T-helper 2 cell (primary cell): ENCODE results near the gene AGFG2.
"Not testable (repeated sequence)": the region's sequence is repeated elsewhere in the genome, so short reads cannot be mapped to it uniquely, and the experiment has no call there.

Experiments
- DNase-seq, 5 experiments: peaks; one replicate each; pipeline versions ENCODE4 v3.0.0 to v3.0.0-alpha.2; 2012 to 2022

AGFG2 gene

GRCh38 chr7:100520138-100520537 is 18.9 kb upstream of the AGFG2 start:
- DNase-seq, result no peak

- no peak for DNase-seq
These were observed 17.9 kb upstream of the AGFG2 start for GRCh38 chr7:100521076-100521475.

- not testable (repeated sequence) for DNase-seq
These were observed 17.0 kb upstream of the AGFG2 start for GRCh38 chr7:100521909-100522593.

GRCh38 chr7:100523192-100523591 is 15.8 kb upstream of the AGFG2 start:
- not testable (repeated sequence) for DNase-seq

- not testable (repeated sequence) for DNase-seq
These were observed 10.7 kb upstream of the AGFG2 start for GRCh38 chr7:100528108-100528866.

- DNase-seq, result no peak
These were observed 6.6 kb upstream of the AGFG2 start for GRCh38 chr7:100532165-100533022.

GRCh38 chr7:100535982-100536381 is 3.0 kb upstream of the AGFG2 start:
- DNase-seq, result not testable (repeated sequence)

GRCh38 chr7:100536695-100537094 is 2.3 kb upstream of the AGFG2 start:
- not testable (repeated sequence) for DNase-seq

GRCh38 chr7:100538348-100538653 is 702 bp upstream of the AGFG2 start:
- DNase-seq, result no peak

GRCh38 chr7:100539436-100540006 is 518 bp downstream of the AGFG2 start:
- DNase-seq, result peak in 1 of 5 experiments; percentile 29

- DNase-seq, result no peak
These were observed 1.2 kb downstream of the AGFG2 start for GRCh38 chr7:100540073-100540723.

GRCh38 chr7:100541309-100541708 is 2.3 kb downstream of the AGFG2 start:
- not testable (repeated sequence) for DNase-seq

- no peak for DNase-seq
These were observed 4.6 kb downstream of the AGFG2 start for GRCh38 chr7:100543586-100543985.

- peak in 1 of 5 experiments; percentile 7 for DNase-seq
These were observed 5.4 kb downstream of the AGFG2 start for GRCh38 chr7:100544386-100544785.

- no peak for DNase-seq
These were observed 6.0 kb downstream of the AGFG2 start for GRCh38 chr7:100544967-100545359.

GRCh38 chr7:100545360-100546128 is 6.5 kb downstream of the AGFG2 start:
- DNase-seq, result peak in 2 of 5 experiments; percentile 33 to 78

- peak in 2 of 5 experiments; percentile 66 to 68 for DNase-seq
These were observed 7.3 kb downstream of the AGFG2 start for GRCh38 chr7:100546129-100546925.

GRCh38 chr7:100546926-100547800 is 8.2 kb downstream of the AGFG2 start:
- DNase-seq, result peak in 1 of 5 experiments; percentile 59

- peak in 1 of 5 experiments; percentile 36 for DNase-seq
These were observed 8.9 kb downstream of the AGFG2 start for GRCh38 chr7:100547872-100548271.

- DNase-seq, result not testable (repeated sequence)
These were observed 9.4 kb downstream of the AGFG2 start for GRCh38 chr7:100548446-100548845.
